SJCRH30 (cell line): Measurements from ENCODE around the gene ITGA1. TPM values are rescaled to one million over a fixed set of nuclear protein-coding genes. Genes with fewer than 3 reads are reported as not detected.
A peak's percentile ranks its signal among the peaks of the same experiment; 100 is the strongest.

Experiments used
- DNase-seq, 2 experiments: peaks; one replicate each; pipeline ENCODE4 v3.0.0-alpha.2; 2015 to 2020
- H3K27ac ChIP-seq: fragments of 250-450 bp; sonication (Bioruptor Pico); 2 replicates; pipeline ENCODE4 v1.5.1; 2020; ENCODE audit warnings: mild to moderate bottlenecking, moderate library complexity
- H3K27me3 ChIP-seq: fragments of 250-450 bp; sonication (Bioruptor Pico); 2 replicates; pipeline ENCODE4 v1.5.1; 2020; ENCODE audit warnings: mild to moderate bottlenecking, moderate library complexity
- H3K36me3 ChIP-seq: fragments of 250-450 bp; sonication (Bioruptor Pico); 2 replicates; pipeline ENCODE4 v1.5.1; 2020; ENCODE audit warnings: mild to moderate bottlenecking, moderate library complexity
- H3K4me1 ChIP-seq: fragments of 250-450 bp; sonication (Bioruptor Pico); 2 replicates; pipeline ENCODE4 v1.5.1; 2020; ENCODE audit warnings: mild to moderate bottlenecking, moderate library complexity
- H3K4me3 ChIP-seq: fragments of 250-450 bp; sonication (Bioruptor Pico); 2 replicates; pipeline ENCODE4 v1.5.1; 2020; ENCODE audit warnings: mild to moderate bottlenecking, moderate library complexity
- H3K9me3 ChIP-seq: fragments of 250-450 bp; sonication (Bioruptor Pico); replicated peaks from 2 replicates; pipeline ENCODE4 v1.5.1; 2020; ENCODE audit warnings: mild to moderate bottlenecking, moderate library complexity
- total RNA-seq: library from RNA; depleted of rRNA; stranded (reverse); fragments of >200 nt; shearing (Covaris generic); gene quantifications from 2 replicates; pipeline ENCODE4 v1.2.3, GENCODE V29; 2014

ITGA1 gene
- total RNA-seq, 1 experiment from 2014 or later = 9.9 TPM

GRCh38 chr5:52801329-52801728 is 13.6 kb downstream of the ITGA1 start:
- Histone ChIP-seq H3K27ac (peak overlapping the region; percentile 67), H3K4me1 (peaks cover 6% of the 10 kb centered on the region; the same call in 1 of the 2 replicates), H3K9me3 (no peaks in the 10 kb centered on the region), H3K36me3 (peaks cover 30% of the 10 kb centered on the region), H3K27me3 (no peaks in the 10 kb centered on the region), H3K4me3 (peak overlapping the region; percentile 67)
- peak in 1 of 2 experiments; percentile 39 for DNase-seq

GRCh38 chr5:52802272-52802973 is 14.7 kb downstream of the ITGA1 start:
- peaks cover 6% of the 10 kb centered on the region; the same call in 1 of the 2 replicates for H3K4me1 ChIP-seq
- H3K27ac ChIP-seq = no peak overlapping the region
- no peak for DNase-seq
- H3K9me3 ChIP-seq = no peaks in the 10 kb centered on the region
- peaks cover 33% of the 10 kb centered on the region for H3K36me3 ChIP-seq
- H3K4me3 ChIP-seq = peak overlapping the region; percentile 67
- H3K27me3 ChIP-seq = no peaks in the 10 kb centered on the region

GRCh38 chr5:52802974-52803336 is 15.2 kb downstream of the ITGA1 start:
- H3K4me1 ChIP-seq = 0 out of 2 replicates have a peak, but pooled peaks cover 6% of the 10 kb centered on the region
- no peak overlapping the region for H3K4me3 ChIP-seq
- H3K27ac ChIP-seq = no peak overlapping the region
- no peaks in the 10 kb centered on the region for H3K9me3 ChIP-seq
- no peak for DNase-seq
- H3K27me3 ChIP-seq = no peaks in the 10 kb centered on the region
- H3K36me3 ChIP-seq = peaks cover 35% of the 10 kb centered on the region

- Histone ChIP-seq H3K9me3 (no peaks in the 10 kb centered on the region), H3K27ac (no peak overlapping the region), H3K36me3 (peaks cover 35% of the 10 kb centered on the region), H3K27me3 (no peaks in the 10 kb centered on the region), H3K4me1 (0 out of 2 replicates have a peak, but pooled peaks cover 6% of the 10 kb centered on the region), H3K4me3 (no peak overlapping the region)
- no peak for DNase-seq
Measured at GRCh38 chr5:52804387-52804791, 16.7 kb downstream of the ITGA1 start.

GRCh38 chr5:52804981-52805380 is 17.3 kb downstream of the ITGA1 start:
- Histone ChIP-seq H3K4me3 (no peak overlapping the region), H3K36me3 (peaks cover 35% of the 10 kb centered on the region)

GRCh38 chr5:52805615-52806014 is 17.9 kb downstream of the ITGA1 start:
- Histone ChIP-seq H3K9me3 (no peaks in the 10 kb centered on the region), H3K36me3 (peaks cover 35% of the 10 kb centered on the region), H3K4me1 (0 out of 2 replicates have a peak, but pooled peaks cover 6% of the 10 kb centered on the region), H3K4me3 (no peak overlapping the region), H3K27me3 (no peaks in the 10 kb centered on the region), H3K27ac (no peak overlapping the region)
- DNase-seq = no peak

More at GRCh38 chr5:52804981-52805380, 17.3 kb downstream of the ITGA1 start:
- Histone ChIP-seq H3K27me3 (no peaks in the 10 kb centered on the region), H3K9me3 (no peaks in the 10 kb centered on the region), H3K4me1 (0 out of 2 replicates have a peak, but pooled peaks cover 6% of the 10 kb centered on the region), H3K27ac (no peak overlapping the region)
- no peak for DNase-seq

GRCh38 chr5:52807037-52807436 is 19.3 kb downstream of the ITGA1 start:
- Histone ChIP-seq H3K27me3 (no peaks in the 10 kb centered on the region), H3K27ac (no peak overlapping the region), H3K4me1 (0 out of 2 replicates have a peak, but pooled peaks cover 6% of the 10 kb centered on the region), H3K9me3 (no peaks in the 10 kb centered on the region), H3K36me3 (peaks cover 30% of the 10 kb centered on the region), H3K4me3 (no peak overlapping the region)
- no peak for DNase-seq

GRCh38 chr5:52807723-52808122 is 20.0 kb downstream of the ITGA1 start:
- Histone ChIP-seq H3K36me3 (peaks cover 24% of the 10 kb centered on the region), H3K27me3 (no peaks in the 10 kb centered on the region), H3K27ac (no peak overlapping the region), H3K4me1 (no peaks in the 10 kb centered on the region), H3K4me3 (no peak overlapping the region), H3K9me3 (no peaks in the 10 kb centered on the region)
- DNase-seq = no peak

GRCh38 chr5:52808316-52808901 is 20.7 kb downstream of the ITGA1 start:
- Histone ChIP-seq H3K9me3 (no peaks in the 10 kb centered on the region), H3K4me1 (no peaks in the 10 kb centered on the region), H3K27ac (no peak overlapping the region), H3K36me3 (peaks cover 20% of the 10 kb centered on the region), H3K27me3 (no peaks in the 10 kb centered on the region), H3K4me3 (no peak overlapping the region)
- DNase-seq = no peak

GRCh38 chr5:52809884-52810283 is 22.2 kb downstream of the ITGA1 start:
- Histone ChIP-seq H3K27ac (no peak overlapping the region), H3K4me1 (no peaks in the 10 kb centered on the region)
- DNase-seq = no peak

GRCh38 chr5:52810426-52810825 is 22.7 kb downstream of the ITGA1 start:
- no peak overlapping the region for H3K27ac ChIP-seq

More at GRCh38 chr5:52809884-52810283, 22.2 kb downstream of the ITGA1 start:
- no peaks in the 10 kb centered on the region for H3K9me3 ChIP-seq
- H3K4me3 ChIP-seq = no peak overlapping the region
- H3K27me3 ChIP-seq = no peaks in the 10 kb centered on the region
- H3K36me3 ChIP-seq = peaks cover 8% of the 10 kb centered on the region

GRCh38 chr5:52811067-52811749 is 23.5 kb downstream of the ITGA1 start:
- Histone ChIP-seq H3K27me3 (no peaks in the 10 kb centered on the region), H3K4me1 (no peaks in the 10 kb centered on the region; the same call in 1 of the 2 replicates), H3K27ac (no peak overlapping the region), H3K36me3 (peaks cover 5% of the 10 kb centered on the region; the same call in 1 of the 2 replicates), H3K4me3 (no peak overlapping the region), H3K9me3 (no peaks in the 10 kb centered on the region)
- no peak for DNase-seq

More at GRCh38 chr5:52810426-52810825, 22.7 kb downstream of the ITGA1 start:
- H3K9me3 ChIP-seq = no peaks in the 10 kb centered on the region
- H3K4me3 ChIP-seq = no peak overlapping the region
- no peaks in the 10 kb centered on the region for H3K27me3 ChIP-seq
- no peaks in the 10 kb centered on the region for H3K4me1 ChIP-seq
- peaks cover 8% of the 10 kb centered on the region; the same call in 1 of the 2 replicates for H3K36me3 ChIP-seq
- no peak for DNase-seq

- H3K4me1 ChIP-seq = peaks cover 11% of the 10 kb centered on the region
- no peak for DNase-seq
- H3K36me3 ChIP-seq = no peaks in the 10 kb centered on the region
- no peaks in the 10 kb centered on the region for H3K27me3 ChIP-seq
- H3K27ac ChIP-seq = no peak overlapping the region
- no peak overlapping the region for H3K4me3 ChIP-seq
- H3K9me3 ChIP-seq = no peaks in the 10 kb centered on the region
Measured at GRCh38 chr5:52814352-52815148, 26.8 kb downstream of the ITGA1 start.

GRCh38 chr5:52817818-52818217 is 30.1 kb downstream of the ITGA1 start:
- Histone ChIP-seq H3K36me3 (no peaks in the 10 kb centered on the region), H3K4me3 (no peak overlapping the region), H3K27ac (no peak overlapping the region), H3K4me1 (peaks cover 11% of the 10 kb centered on the region), H3K9me3 (no peaks in the 10 kb centered on the region), H3K27me3 (no peaks in the 10 kb centered on the region)
- no peak for DNase-seq
